ENCODE results near the gene TMEM198. TPM values are rescaled to one million over a fixed set of nuclear protein-coding genes. Genes with fewer than 3 reads are reported as not detected.

Gene TMEM198
- polyA plus RNA-seq, 2 donors, result 1.6 to 1.7 TPM

- Histone ChIP-seq H3K27ac (ENCODE audit: low read depth in 2 of 2, low read length in 1 of 2) (no peak overlapping the region), H3K27me3 (ENCODE audit: control insufficient read depth in 1 of 2, insufficient read depth in 2 of 2, low read length in 2 of 2) (peaks cover 0 to 7% of the 10 kb centered on the region in 2 donors), H3K4me1 (ENCODE audit: control insufficient read depth in 2 of 2, insufficient read depth in 2 of 2, low read length in 1 of 2) (peaks cover 0 to 2% of the 10 kb centered on the region in 2 donors), H3K36me3 (ENCODE audit: control insufficient read depth in 2 of 2, insufficient read depth in 2 of 2, low read length in 1 of 2) (no peaks in the 10 kb centered on the region), H3K9me3 (ENCODE audit: control insufficient read depth in 2 of 2, insufficient read depth in 1 of 2, low read depth in 1 of 2, low read length in 1 of 2) (no peaks in the 10 kb centered on the region), H3K4me3 (ENCODE audit: low read depth in 1 of 2, low read length in 2 of 2) (no peak overlapping the region)
- 88 to 93% methylated on average over 2 of the region's 2 CpGs for WGBS, 2 donors
These were observed 19.0 kb upstream of the TMEM198 start for GRCh38 chr2:219524817-219525216.

- Histone ChIP-seq H3K27me3 (ENCODE audit: control insufficient read depth in 1 of 2, insufficient read depth in 2 of 2, low read length in 2 of 2) (peaks cover 0 to 7% of the 10 kb centered on the region in 2 donors), H3K4me1 (ENCODE audit: control insufficient read depth in 2 of 2, insufficient read depth in 2 of 2, low read length in 1 of 2) (peaks cover 0 to 2% of the 10 kb centered on the region in 2 donors)
- WGBS, 2 donors, result 49 to 65% methylated on average over 9 of the region's 9 CpGs
These were observed 18.1 kb upstream of the TMEM198 start for GRCh38 chr2:219525533-219526232.

GRCh38 chr2:219526320-219527075 is 17.3 kb upstream of the TMEM198 start:
- Histone ChIP-seq H3K27ac (ENCODE audit: low read depth in 2 of 2, low read length in 1 of 2) (no peak overlapping the region), H3K27me3 (ENCODE audit: control insufficient read depth in 1 of 2, insufficient read depth in 2 of 2, low read length in 2 of 2) (peaks cover 0 to 7% of the 10 kb centered on the region in 2 donors), H3K36me3 (ENCODE audit: control insufficient read depth in 2 of 2, insufficient read depth in 2 of 2, low read length in 1 of 2) (no peaks in the 10 kb centered on the region), H3K4me1 (ENCODE audit: control insufficient read depth in 2 of 2, insufficient read depth in 2 of 2, low read length in 1 of 2) (peaks cover 0 to 2% of the 10 kb centered on the region in 2 donors), H3K9me3 (ENCODE audit: control insufficient read depth in 2 of 2, insufficient read depth in 1 of 2, low read depth in 1 of 2, low read length in 1 of 2) (no peaks in the 10 kb centered on the region), H3K4me3 (ENCODE audit: low read depth in 1 of 2, low read length in 2 of 2) (no peak overlapping the region)
- 62 to 64% methylated on average over 10 to 11 of the region's 11 CpGs for WGBS, 2 donors

More at GRCh38 chr2:219525533-219526232, 18.1 kb upstream of the TMEM198 start:
- Histone ChIP-seq H3K27ac (ENCODE audit: low read depth in 2 of 2, low read length in 1 of 2) (no peak overlapping the region), H3K4me3 (ENCODE audit: low read depth in 1 of 2, low read length in 2 of 2) (no peak overlapping the region), H3K36me3 (ENCODE audit: control insufficient read depth in 2 of 2, insufficient read depth in 2 of 2, low read length in 1 of 2) (no peaks in the 10 kb centered on the region), H3K9me3 (ENCODE audit: control insufficient read depth in 2 of 2, insufficient read depth in 1 of 2, low read depth in 1 of 2, low read length in 1 of 2) (no peaks in the 10 kb centered on the region)

GRCh38 chr2:219527076-219527394 is 16.8 kb upstream of the TMEM198 start:
- no peaks in the 10 kb centered on the region for H3K9me3 ChIP-seq (ENCODE audit: control insufficient read depth in 2 of 2, insufficient read depth in 1 of 2, low read depth in 1 of 2, low read length in 1 of 2)
- no peak overlapping the region for H3K4me3 ChIP-seq (ENCODE audit: low read depth in 1 of 2, low read length in 2 of 2)
- H3K27ac ChIP-seq (ENCODE audit: low read depth in 2 of 2, low read length in 1 of 2), result no peak overlapping the region
- H3K36me3 ChIP-seq (ENCODE audit: control insufficient read depth in 2 of 2, insufficient read depth in 2 of 2, low read length in 1 of 2), result no peaks in the 10 kb centered on the region
- H3K27me3 ChIP-seq (ENCODE audit: control insufficient read depth in 1 of 2, insufficient read depth in 2 of 2, low read length in 2 of 2), result peaks cover 0 to 3% of the 10 kb centered on the region in 2 donors
- WGBS, 2 donors, result 41 to 50% methylated on average over 6 of the region's 6 CpGs
- no peaks in the 10 kb centered on the region for H3K4me1 ChIP-seq (ENCODE audit: control insufficient read depth in 2 of 2, insufficient read depth in 2 of 2, low read length in 1 of 2)

GRCh38 chr2:219527472-219527871 is 16.4 kb upstream of the TMEM198 start:
- Histone ChIP-seq H3K4me3 (ENCODE audit: low read depth in 1 of 2, low read length in 2 of 2) (no peak overlapping the region), H3K36me3 (ENCODE audit: control insufficient read depth in 2 of 2, insufficient read depth in 2 of 2, low read length in 1 of 2) (no peaks in the 10 kb centered on the region), H3K27ac (ENCODE audit: low read depth in 2 of 2, low read length in 1 of 2) (no peak overlapping the region), H3K9me3 (ENCODE audit: control insufficient read depth in 2 of 2, insufficient read depth in 1 of 2, low read depth in 1 of 2, low read length in 1 of 2) (no peaks in the 10 kb centered on the region), H3K27me3 (ENCODE audit: control insufficient read depth in 1 of 2, insufficient read depth in 2 of 2, low read length in 2 of 2) (peaks cover 0 to 3% of the 10 kb centered on the region in 2 donors), H3K4me1 (ENCODE audit: control insufficient read depth in 2 of 2, insufficient read depth in 2 of 2, low read length in 1 of 2) (no peaks in the 10 kb centered on the region)
- WGBS, 2 donors, result 51 to 56% methylated on average over 5 of the region's 5 CpGs

- H3K4me3 ChIP-seq (ENCODE audit: low read depth in 1 of 2, low read length in 2 of 2), result no peak overlapping the region
- no peaks in the 10 kb centered on the region for H3K4me1 ChIP-seq (ENCODE audit: control insufficient read depth in 2 of 2, insufficient read depth in 2 of 2, low read length in 1 of 2)
- H3K27ac ChIP-seq (ENCODE audit: low read depth in 2 of 2, low read length in 1 of 2), result no peak overlapping the region
- peaks cover 0 to 3% of the 10 kb centered on the region in 2 donors for H3K27me3 ChIP-seq (ENCODE audit: control insufficient read depth in 1 of 2, insufficient read depth in 2 of 2, low read length in 2 of 2)
- no peaks in the 10 kb centered on the region for H3K9me3 ChIP-seq (ENCODE audit: control insufficient read depth in 2 of 2, insufficient read depth in 1 of 2, low read depth in 1 of 2, low read length in 1 of 2)
- no peaks in the 10 kb centered on the region for H3K36me3 ChIP-seq (ENCODE audit: control insufficient read depth in 2 of 2, insufficient read depth in 2 of 2, low read length in 1 of 2)
- WGBS, 2 donors, result 13 to 14% methylated on average over 21 of the region's 21 CpGs
These were observed 13.5 kb upstream of the TMEM198 start for GRCh38 chr2:219530048-219530963.

- WGBS, 2 donors, result 73 to 76% methylated on average over 20 of the region's 20 CpGs
- H3K9me3 ChIP-seq (ENCODE audit: control insufficient read depth in 2 of 2, insufficient read depth in 1 of 2, low read depth in 1 of 2, low read length in 1 of 2), result no peaks in the 10 kb centered on the region
- peaks cover 0 to 3% of the 10 kb centered on the region in 2 donors for H3K27me3 ChIP-seq (ENCODE audit: control insufficient read depth in 1 of 2, insufficient read depth in 2 of 2, low read length in 2 of 2)
These were observed 12.0 kb upstream of the TMEM198 start for GRCh38 chr2:219531639-219532377.

GRCh38 chr2:219532378-219532649 is 11.5 kb upstream of the TMEM198 start:
- no peaks in the 10 kb centered on the region for H3K9me3 ChIP-seq (ENCODE audit: control insufficient read depth in 2 of 2, insufficient read depth in 1 of 2, low read depth in 1 of 2, low read length in 1 of 2)
- H3K4me3 ChIP-seq (ENCODE audit: low read depth in 1 of 2, low read length in 2 of 2), result no peak overlapping the region
- 75 to 84% methylated on average over 8 of the region's 8 CpGs for WGBS, 2 donors
- no peaks in the 10 kb centered on the region for H3K4me1 ChIP-seq (ENCODE audit: control insufficient read depth in 2 of 2, insufficient read depth in 2 of 2, low read length in 1 of 2)
- peaks cover 0 to 3% of the 10 kb centered on the region in 2 donors for H3K27me3 ChIP-seq (ENCODE audit: control insufficient read depth in 1 of 2, insufficient read depth in 2 of 2, low read length in 2 of 2)
- no peak overlapping the region for H3K27ac ChIP-seq (ENCODE audit: low read depth in 2 of 2, low read length in 1 of 2)
- no peaks in the 10 kb centered on the region for H3K36me3 ChIP-seq (ENCODE audit: control insufficient read depth in 2 of 2, insufficient read depth in 2 of 2, low read length in 1 of 2)

More at GRCh38 chr2:219531639-219532377, 12.0 kb upstream of the TMEM198 start:
- no peaks in the 10 kb centered on the region for H3K4me1 ChIP-seq (ENCODE audit: control insufficient read depth in 2 of 2, insufficient read depth in 2 of 2, low read length in 1 of 2)
- H3K4me3 ChIP-seq (ENCODE audit: low read depth in 1 of 2, low read length in 2 of 2), result no peak overlapping the region
- no peaks in the 10 kb centered on the region for H3K36me3 ChIP-seq (ENCODE audit: control insufficient read depth in 2 of 2, insufficient read depth in 2 of 2, low read length in 1 of 2)
- H3K27ac ChIP-seq (ENCODE audit: low read depth in 2 of 2, low read length in 1 of 2), result no peak overlapping the region

Data from esophagus (tissue), 2 donors.